ENCODE measurements around the gene NPAS3. TPM values are rescaled to one million over a fixed set of nuclear protein-coding genes. Genes with fewer than 3 reads are reported as not detected.

The NPAS3 gene
- total and polyA plus RNA-seq, 2 donors (not counting 3 experiments of a cell fraction or from before 2014, with no cell fraction given) = 0.10 to 0.13 TPM

GRCh38 chr14:33062881-33063280, 124.2 kb downstream of the NPAS3 start:
- Histone ChIP-seq H3K9me1 (replicated peaks; ENCODE audit: control insufficient read depth, extremely low read depth, insufficient read depth, low read length) (no peaks in the 10 kb centered on the region), H3K4me2 (ENCODE audit: insufficient read depth, low read length) (no peak overlapping the region), H3K9me3 (replicated peaks; ENCODE audit: control insufficient read depth, insufficient read depth, low read length) (no peaks in the 10 kb centered on the region), H3K9ac (replicated peaks; ENCODE audit: extremely low read depth, insufficient read depth, low read length) (no peak overlapping the region), H3K27me3 (ENCODE audit: control insufficient read depth in 2 of 2, insufficient read depth in 2 of 2, low read length in 2 of 2) (no peaks in the 10 kb centered on the region), H2AFZ (ENCODE audit: low read depth, low read length) (no peak overlapping the region), H3K79me2 (ENCODE audit: control insufficient read depth, insufficient read depth, low read length) (no peaks in the 10 kb centered on the region), H3K4me3 (replicated peaks in 1 of 3; ENCODE audit: insufficient read depth in 1 of 3, low read depth in 1 of 3, low read length in 3 of 3) (no peak overlapping the region), H3K27ac (ENCODE audit: insufficient read depth, low read depth, low read length) (no peak overlapping the region), H3K36me3 (ENCODE audit: control insufficient read depth in 2 of 2, extremely low read depth in 1 of 2, insufficient read depth in 2 of 2, low read length in 2 of 2) (no peaks in the 10 kb centered on the region), H3K4me1 (ENCODE audit: control insufficient read depth, extremely low read depth, insufficient read depth, low read length) (no peaks in the 10 kb centered on the region), H4K20me1 (replicated peaks; ENCODE audit: control insufficient read depth, extremely low read depth, insufficient read depth, low read length) (no peaks in the 10 kb centered on the region)
- CTCF ChIA-PET = no interaction called here
- dilution Hi-C loops (cut with MboI; ENCODE audit: extremely low pct_ligation_motif_present, low sequenced_read_pairs) = no loop called here
- intact Hi-C loops (cut with micrococcal nuclease) = no loop called here
- POLR2A ChIA-PET = no interaction called here
- no TSS peak for BruUV-seq (replicated peaks)
- TF ChIP-seq MYC (IDR thresholded peaks at IDR 0.05; ENCODE audit: low read depth, low read length) (no peak), FOS (IDR thresholded peaks at IDR 0.05; ENCODE audit: borderline replicate concordance, insufficient read depth, low read length) (no peak), POLR2A (IDR thresholded peaks at IDR 0.05; ENCODE audit: low read depth, low read length) (no peak), EZH2 (IDR thresholded peaks at IDR 0.05; ENCODE audit: borderline replicate concordance, low read depth, low read length, severe bottlenecking) (no peak)
- no peak for FAIRE-seq
- no peak for DNase-seq (ENCODE audit: low read depth, low spot score)

DNA sequence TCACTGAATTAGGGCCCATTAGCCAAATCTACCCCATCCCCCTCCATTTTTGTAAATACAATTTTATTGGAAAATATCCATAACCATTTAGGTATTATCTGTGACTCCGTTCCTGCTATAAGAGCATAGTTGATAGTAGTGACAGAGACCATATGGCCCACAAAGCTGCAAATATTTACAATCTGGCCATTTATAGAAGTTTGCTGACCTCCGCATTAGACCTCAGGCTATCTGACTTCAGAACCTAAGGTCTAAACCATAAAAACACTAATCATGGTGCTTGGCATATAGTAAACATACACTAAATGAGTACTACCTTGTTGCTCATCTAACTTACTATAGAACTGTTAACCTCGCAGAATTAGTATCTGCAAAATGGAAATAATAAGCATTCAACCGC, 124.8 kb downstream of the NPAS3 start:
- Histone ChIP-seq H2AFZ (ENCODE audit: low read depth, low read length) (no peak overlapping the region), H3K4me3 (replicated peaks in 1 of 3; ENCODE audit: insufficient read depth in 1 of 3, low read depth in 1 of 3, low read length in 3 of 3) (no peak overlapping the region), H3K27ac (ENCODE audit: insufficient read depth, low read depth, low read length) (no peak overlapping the region), H3K27me3 (ENCODE audit: control insufficient read depth in 2 of 2, insufficient read depth in 2 of 2, low read length in 2 of 2) (no peaks in the 10 kb centered on the region), H4K20me1 (replicated peaks; ENCODE audit: control insufficient read depth, extremely low read depth, insufficient read depth, low read length) (no peaks in the 10 kb centered on the region), H3K9me1 (replicated peaks; ENCODE audit: control insufficient read depth, extremely low read depth, insufficient read depth, low read length) (no peaks in the 10 kb centered on the region), H3K79me2 (ENCODE audit: control insufficient read depth, insufficient read depth, low read length) (no peaks in the 10 kb centered on the region), H3K4me1 (ENCODE audit: control insufficient read depth, extremely low read depth, insufficient read depth, low read length) (no peaks in the 10 kb centered on the region), H3K4me2 (ENCODE audit: insufficient read depth, low read length) (no peak overlapping the region), H3K36me3 (ENCODE audit: control insufficient read depth in 2 of 2, extremely low read depth in 1 of 2, insufficient read depth in 2 of 2, low read length in 2 of 2) (no peaks in the 10 kb centered on the region), H3K9me3 (replicated peaks; ENCODE audit: control insufficient read depth, insufficient read depth, low read length) (no peaks in the 10 kb centered on the region), H3K9ac (replicated peaks; ENCODE audit: extremely low read depth, insufficient read depth, low read length) (no peak overlapping the region)
- intact Hi-C loops (cut with micrococcal nuclease) (no loop called here), dilution Hi-C loops (cut with MboI; ENCODE audit: extremely low pct_ligation_motif_present, low sequenced_read_pairs) (no loop called here)
- ChIA-PET POLR2A (no interaction called here), CTCF (no interaction called here)
- FAIRE-seq = no peak
- TF ChIP-seq POLR2A (IDR thresholded peaks at IDR 0.05; ENCODE audit: low read depth, low read length) (no peak), CTCF (IDR thresholded peaks at IDR 0.05; ENCODE audit: extremely low read depth in 1 of 2, insufficient read depth in 1 of 2, low read depth in 1 of 2, low read length in 2 of 2) (no peak), MYC (IDR thresholded peaks at IDR 0.05; ENCODE audit: low read depth, low read length) (no peak), JUN (IDR thresholded peaks at IDR 0.05; ENCODE audit: borderline replicate concordance, insufficient read depth, insufficient read length, low read depth) (no peak), EZH2 (IDR thresholded peaks at IDR 0.05; ENCODE audit: borderline replicate concordance, low read depth, low read length, severe bottlenecking) (no peak), POLR2AphosphoS5 (IDR thresholded peaks at IDR 0.05; ENCODE audit: insufficient read depth, low read depth, low read length) (no peak), FOS (IDR thresholded peaks at IDR 0.05; ENCODE audit: borderline replicate concordance, insufficient read depth, low read length) (no peak), GATA2 (IDR thresholded peaks at IDR 0.05; ENCODE audit: insufficient read depth, insufficient read length, low read depth, low read length) (no peak)
- TF ChIP-seq, protein P1, sequence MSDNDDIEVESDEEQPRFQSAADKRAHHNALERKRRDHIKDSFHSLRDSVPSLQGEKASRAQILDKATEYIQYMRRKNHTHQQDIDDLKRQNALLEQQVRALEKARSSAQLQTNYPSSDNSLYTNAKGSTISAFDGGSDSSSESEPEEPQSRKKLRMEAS (IDR thresholded peaks at IDR 0.05; ENCODE audit: insufficient read depth, insufficient read length) = no peak
- no TSS peak for BruUV-seq (replicated peaks)
- no peak for DNase-seq (ENCODE audit: low read depth, low spot score)

Measured in endothelial cell of umbilical vein (primary cell).